Liver (tissue), 9 donors: Measurements from ENCODE around the gene POU6F2. TPM values are rescaled to one million over a fixed set of nuclear protein-coding genes. Genes with fewer than 3 reads are reported as not detected.

Experiments
- DNase-seq: peaks from one replicate; pipeline ENCODE4 v3.0.0-alpha.2; 2017; ENCODE audit warnings: low spot score
- H3K27ac ChIP-seq, 2 donors: one replicate each; pipeline ENCODE4 v1.7.0; 2013; ENCODE audit warnings: inconsistent platforms in 2 of 2, low read length in 2 of 2, control low read depth in 1 of 2, low read depth in 1 of 2, mild to moderate bottlenecking in 1 of 2
- H3K27me3 ChIP-seq, 4 donors: one replicate each; pipeline versions ENCODE4 v1.6.1 to v1.7.0; 2013; ENCODE audit warnings: low read length in 3 of 4, inconsistent platforms in 1 of 4, mild to moderate bottlenecking in 1 of 4, moderate library complexity in 1 of 4; ENCODE audit not compliant: control insufficient read depth in 4 of 4, insufficient read depth in 4 of 4
- H3K36me3 ChIP-seq, 4 donors: one replicate each; pipeline versions ENCODE4 v1.6.1 to v1.7.0; 2013; ENCODE audit warnings: low read length in 3 of 4, mild to moderate bottlenecking in 3 of 4, low read depth in 1 of 4, moderate library complexity in 1 of 4; ENCODE audit not compliant: control insufficient read depth in 4 of 4, insufficient read depth in 3 of 4
- H3K4me1 ChIP-seq, 4 donors: one replicate each; pipeline versions ENCODE4 v1.6.1 to v1.7.0; 2013; ENCODE audit warnings: low read length in 3 of 4, mild to moderate bottlenecking in 3 of 4, moderate library complexity in 1 of 4; ENCODE audit not compliant: control insufficient read depth in 4 of 4, insufficient read depth in 4 of 4
- H3K4me3 ChIP-seq, 3 donors: one replicate each; pipeline versions ENCODE4 v1.6.1 to v1.7.0; 2013; ENCODE audit warnings: low read length in 3 of 3, control low read depth in 1 of 3, low read depth in 1 of 3, mild to moderate bottlenecking in 1 of 3
- H3K9ac ChIP-seq, 2 donors: one replicate each; pipeline ENCODE4 v1.7.0; 2013; ENCODE audit warnings: low read length in 2 of 2, mild to moderate bottlenecking in 2 of 2, moderate library complexity in 2 of 2, control low read depth in 1 of 2, low read depth in 1 of 2
- H3K9me3 ChIP-seq, 4 donors: one replicate each; pipeline versions ENCODE4 v1.6.1 to v1.7.0; 2013; ENCODE audit warnings: low read length in 3 of 4; ENCODE audit not compliant: control insufficient read depth in 4 of 4
- CTCF ChIP-seq: fragments of 150-350 bp; IDR thresholded peaks from 2 replicates; pipeline ENCODE4 v1.5.1; 2017; ENCODE audit warnings: improper control_type of control experiment, low read depth, low read length; ENCODE audit not compliant: missing input control
- EGR1 ChIP-seq, 2 donors: IDR thresholded peaks; 2 replicates each; pipeline ENCODE4 v1.6.1; 2016 to 2018; ENCODE audit warnings: antibody characterized with exemption in 2 of 2, low read depth in 2 of 2
- FOXA1 ChIP-seq: IDR thresholded peaks from 2 replicates; pipeline ENCODE4 v1.6.1; 2016; ENCODE audit warnings: antibody characterized with exemption
- FOXA2 ChIP-seq: IDR thresholded peaks from 2 replicates; pipeline ENCODE4 v1.6.1; 2016; ENCODE audit warnings: antibody characterized with exemption
- GABPA ChIP-seq, 2 donors: IDR thresholded peaks in 1 of 2; conservative IDR thresholded peaks in 1 of 2; 2 replicates each; pipeline ENCODE4 v1.6.1; 2016; ENCODE audit warnings: antibody characterized with exemption in 2 of 2, mild to moderate bottlenecking in 1 of 2, moderate library complexity in 1 of 2
- HNF4A ChIP-seq, 2 donors: conservative IDR thresholded peaks; 2 replicates each; pipeline ENCODE4 v1.6.1; 2016; ENCODE audit warnings: antibody characterized with exemption in 2 of 2, mild to moderate bottlenecking in 2 of 2
- HNF4G ChIP-seq: IDR thresholded peaks from 2 replicates; pipeline ENCODE4 v1.6.1; 2016; ENCODE audit warnings: antibody characterized with exemption
- JUND ChIP-seq, 2 donors: IDR thresholded peaks; 2 replicates each; pipeline ENCODE4 v1.6.1; 2016; ENCODE audit warnings: antibody characterized with exemption in 2 of 2
- NR2F2 ChIP-seq: IDR thresholded peaks from 2 replicates; pipeline ENCODE4 v1.6.1; 2016; ENCODE audit warnings: antibody characterized with exemption
- RAD21 ChIP-seq, 2 donors: IDR thresholded peaks; 2 replicates each; pipeline ENCODE4 v1.6.1; 2016; ENCODE audit warnings: antibody characterized with exemption in 2 of 2, mild to moderate bottlenecking in 2 of 2
- REST ChIP-seq: IDR thresholded peaks from 2 replicates; pipeline ENCODE4 v1.6.1; 2016; ENCODE audit warnings: antibody characterized with exemption, mild to moderate bottlenecking
- RXRA ChIP-seq, 2 donors: IDR thresholded peaks; 2 replicates each; pipeline ENCODE4 v1.6.1; 2017 to 2018; ENCODE audit warnings: antibody characterized with exemption in 2 of 2, mild to moderate bottlenecking in 1 of 2
- SP1 ChIP-seq: IDR thresholded peaks from 2 replicates; pipeline ENCODE4 v1.6.1; 2018; ENCODE audit warnings: antibody characterized with exemption, mild to moderate bottlenecking
- TAF1 ChIP-seq: conservative IDR thresholded peaks from 2 replicates; pipeline ENCODE4 v1.6.1; 2016; ENCODE audit warnings: antibody characterized with exemption, mild to moderate bottlenecking
- YY1 ChIP-seq: IDR thresholded peaks from 2 replicates; pipeline ENCODE4 v1.6.1; 2016; ENCODE audit warnings: antibody characterized with exemption, mild to moderate bottlenecking
- WGBS: extraction: QIAGEN DNeasy Blood & Tissue Kit; methylation state at CpG from one replicate; pipeline ENCODE4 v1.1.7; 2013; 5-methylcytosine and 5-hydroxymethylcytosine counted together
- polyA plus RNA-seq, 2 donors: library from polyadenylated mRNA; stranded (reverse) in 1 of 2; unstranded in 1 of 2; fragments of 200-250 nt in 1 of 2; fragments of >200 nt in 1 of 2; fragmentation: Nextera tagmentation in 1 of 2; extraction: Ambion mirVana in 1 of 2; gene quantifications; one replicate each; pipeline versions ENCODE4 v1.2.1 to v1.2.3, GENCODE V29; 2013 to 2015
- total RNA-seq, 2 donors: library from RNA; depleted of rRNA; stranded (reverse); fragments of >200 nt; gene quantifications; one replicate each; pipeline ENCODE4 v1.2.3, GENCODE V29; 2014
- TF ChIP-seq, protein P1 (sequence below): IDR thresholded peaks from 2 replicates; pipeline ENCODE4 v1.6.1; 2016; ENCODE audit warnings: antibody characterized with exemption
- TF ChIP-seq, protein P2 (sequence below): IDR thresholded peaks from 2 replicates; pipeline ENCODE4 v1.6.1; 2016; ENCODE audit warnings: antibody characterized with exemption
- TF ChIP-seq, protein P3 (sequence below): IDR thresholded peaks from 2 replicates; pipeline ENCODE4 v1.6.1; 2016; ENCODE audit warnings: antibody characterized with exemption
- donor health status: healthy.
- donor health status: healthy.
- donor health status: healthy.
- donor health status: healthy.
- donor health status: healthy.

The POU6F2 gene
- total and polyA plus RNA-seq, 4 donors = under 0.01 to 0.24 (median 0.08) TPM; not detected in 1

DNA sequence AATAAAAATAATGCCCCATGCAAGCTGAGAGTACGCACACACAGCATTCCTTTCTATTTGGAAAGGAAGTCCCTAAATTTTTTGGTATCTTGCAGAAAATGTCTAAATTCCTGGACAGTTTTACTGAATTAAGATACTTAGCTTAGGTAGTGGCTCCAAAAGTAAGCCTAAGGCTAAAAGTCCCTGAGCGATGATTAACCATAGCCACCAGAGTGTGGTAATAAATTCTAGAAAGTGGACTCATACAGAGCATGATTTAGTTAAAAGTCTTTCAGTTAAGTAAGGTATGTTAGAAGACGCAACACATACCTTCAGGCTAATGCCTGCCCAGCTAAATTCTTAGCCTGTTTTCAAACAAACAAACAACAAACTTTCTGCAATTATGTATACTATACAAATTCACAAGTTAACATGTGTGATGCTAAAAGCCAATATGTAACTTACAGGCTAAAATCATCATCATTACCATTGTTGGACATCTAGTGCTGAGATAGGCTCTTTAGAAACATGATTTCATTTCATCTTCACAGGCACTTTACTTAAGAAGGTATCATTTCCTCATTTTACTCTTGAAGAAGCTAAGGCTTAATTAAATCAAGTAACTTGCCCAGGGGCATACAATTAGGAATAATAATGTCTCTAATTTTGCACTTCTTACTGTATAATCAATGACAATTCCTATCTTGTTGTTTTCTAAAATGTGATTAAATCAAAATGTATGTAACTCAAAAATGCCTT is 327.1 kb downstream of the POU6F2 start:
- WGBS = 92% methylated on average over 3 of the region's 3 CpGs
- no peak for DNase-seq
- TF ChIP-seq CTCF = no peak
- no peak for TF ChIP-seq FOXA1
- no peak for TF ChIP-seq FOXA2

DNA sequence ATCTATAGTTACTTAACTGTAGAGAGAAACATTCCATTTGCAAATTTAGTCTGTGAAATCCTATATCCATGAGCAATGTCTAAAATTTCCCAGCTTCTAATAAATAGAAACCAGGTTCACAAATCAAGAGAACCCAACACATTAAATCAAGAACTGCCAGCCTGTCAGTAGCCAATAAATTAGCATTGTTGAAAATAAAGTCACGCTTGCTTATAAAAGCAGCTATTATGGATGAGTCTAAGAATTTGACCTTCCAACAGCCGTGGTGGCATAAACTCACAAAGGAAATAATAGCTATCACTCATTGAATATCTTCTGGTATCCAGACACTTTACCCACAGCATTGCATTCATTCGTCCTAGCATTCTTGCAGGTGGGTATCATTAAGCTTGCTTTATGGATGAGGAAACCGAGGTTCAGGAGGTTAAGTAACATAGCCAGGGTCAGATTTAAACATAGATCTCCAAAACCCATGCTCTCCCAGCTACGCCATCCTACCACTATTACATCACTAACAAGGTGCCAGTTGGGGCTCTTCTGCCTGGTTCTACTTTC is 328.4 kb downstream of the POU6F2 start:
- no peak overlapping the region for H3K9ac ChIP-seq
- no peaks in the 10 kb centered on the region for H3K36me3 ChIP-seq
- no peak overlapping the region for H3K4me3 ChIP-seq
- TF ChIP-seq RAD21 (IDR thresholded peaks at IDR 0.05) = no peak
- no peak for TF ChIP-seq CTCF
- TF ChIP-seq NR2F2 = no peak
- TF ChIP-seq, protein P1, sequence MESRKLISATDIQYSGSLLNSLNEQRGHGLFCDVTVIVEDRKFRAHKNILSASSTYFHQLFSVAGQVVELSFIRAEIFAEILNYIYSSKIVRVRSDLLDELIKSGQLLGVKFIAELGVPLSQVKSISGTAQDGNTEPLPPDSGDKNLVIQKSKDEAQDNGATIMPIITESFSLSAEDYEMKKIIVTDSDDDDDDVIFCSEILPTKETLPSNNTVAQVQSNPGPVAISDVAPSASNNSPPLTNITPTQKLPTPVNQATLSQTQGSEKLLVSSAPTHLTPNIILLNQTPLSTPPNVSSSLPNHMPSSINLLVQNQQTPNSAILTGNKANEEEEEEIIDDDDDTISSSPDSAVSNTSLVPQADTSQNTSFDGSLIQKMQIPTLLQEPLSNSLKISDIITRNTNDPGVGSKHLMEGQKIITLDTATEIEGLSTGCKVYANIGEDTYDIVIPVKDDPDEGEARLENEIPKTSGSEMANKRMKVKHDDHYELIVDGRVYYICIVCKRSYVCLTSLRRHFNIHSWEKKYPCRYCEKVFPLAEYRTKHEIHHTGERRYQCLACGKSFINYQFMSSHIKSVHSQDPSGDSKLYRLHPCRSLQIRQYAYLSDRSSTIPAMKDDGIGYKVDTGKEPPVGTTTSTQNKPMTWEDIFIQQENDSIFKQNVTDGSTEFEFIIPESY = no peak
- TF ChIP-seq HNF4G = no peak
- no peak for TF ChIP-seq SP1
- TF ChIP-seq, protein P2, sequence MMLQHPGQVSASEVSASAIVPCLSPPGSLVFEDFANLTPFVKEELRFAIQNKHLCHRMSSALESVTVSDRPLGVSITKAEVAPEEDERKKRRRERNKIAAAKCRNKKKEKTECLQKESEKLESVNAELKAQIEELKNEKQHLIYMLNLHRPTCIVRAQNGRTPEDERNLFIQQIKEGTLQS = no peak
- no peak for TF ChIP-seq TAF1
- no peak for TF ChIP-seq EGR1 (IDR thresholded peaks at IDR 0.05; ENCODE audit: low read depth in 2 of 2)
- TF ChIP-seq GABPA (IDR thresholded peaks at IDR 0.05 in 1 of 2, conservative IDR thresholded peaks at IDR 0.05 in 1 of 2) = no peak
- no peak for TF ChIP-seq YY1
- TF ChIP-seq, protein P3, sequence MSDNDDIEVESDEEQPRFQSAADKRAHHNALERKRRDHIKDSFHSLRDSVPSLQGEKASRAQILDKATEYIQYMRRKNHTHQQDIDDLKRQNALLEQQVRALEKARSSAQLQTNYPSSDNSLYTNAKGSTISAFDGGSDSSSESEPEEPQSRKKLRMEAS = no peak
- no peak for TF ChIP-seq FOXA1
- no peak for TF ChIP-seq HNF4A (conservative IDR thresholded peaks at IDR 0.05)
- no peak for TF ChIP-seq JUND (IDR thresholded peaks at IDR 0.05)
- TF ChIP-seq FOXA2 = no peak
- TF ChIP-seq REST = no peak
- TF ChIP-seq RXRA (IDR thresholded peaks at IDR 0.05) = no peak
- H3K4me1 ChIP-seq = no peaks in the 10 kb centered on the region
- no peaks in the 10 kb centered on the region for H3K9me3 ChIP-seq
- no peak for DNase-seq
- WGBS = 79% methylated on average over 5 of the region's 5 CpGs
- H3K27me3 ChIP-seq = no peaks in the 10 kb centered on the region
- no peak overlapping the region for H3K27ac ChIP-seq

More for the DNA sequence above, 327.1 kb downstream of the POU6F2 start:
- no peaks in the 10 kb centered on the region for H3K4me1 ChIP-seq
- no peak overlapping the region for H3K9ac ChIP-seq
- no peaks in the 10 kb centered on the region for H3K27me3 ChIP-seq
- H3K27ac ChIP-seq = no peak overlapping the region
- H3K9me3 ChIP-seq = no peaks in the 10 kb centered on the region
- no peak overlapping the region for H3K4me3 ChIP-seq
- H3K36me3 ChIP-seq = no peaks in the 10 kb centered on the region
